Spleen (tissue), 11 donors: ENCODE results near the gene NOLC1. TPM values are rescaled to one million over a fixed set of nuclear protein-coding genes. Genes with fewer than 3 reads are reported as not detected.
"Not testable (repeated sequence)": the region's sequence is repeated elsewhere in the genome, so short reads cannot be mapped to it uniquely, and the experiment has no call there.

Source experiments
- DNase-seq: peaks from one replicate; pipeline ENCODE4 v3.0.0-alpha.2; 2020
- H3K27ac ChIP-seq, 8 donors: fragments of 200-600 bp; sonication (generic) in 7 of 8; 1 replicate in 4 of 8; 2 replicates in 4 of 8; pipeline versions ENCODE4 v1.5.0 to v1.8.0; 2016 to 2021; ENCODE audit warnings: inconsistent platforms in 4 of 8, mild to moderate bottlenecking in 4 of 8, moderate library complexity in 1 of 8
- H3K27me3 ChIP-seq, 7 donors: fragments of 200-600 bp; sonication (generic) in 6 of 7; replicated peaks in 1 of 7; 1 replicate in 4 of 7; 2 replicates in 3 of 7; pipeline versions ENCODE4 v1.5.0 to v1.8.0; 2016 to 2021; ENCODE audit warnings: inconsistent platforms in 3 of 7, mild to moderate bottlenecking in 1 of 7
- H3K36me3 ChIP-seq, 6 donors: fragments of 200-600 bp; sonication (generic) in 5 of 6; 1 replicate in 4 of 6; 2 replicates in 2 of 6; pipeline versions ENCODE4 v1.5.0 to v1.8.0; 2016 to 2021; ENCODE audit warnings: inconsistent platforms in 2 of 6
- H3K4me1 ChIP-seq, 6 donors: fragments of 200-600 bp; sonication (generic) in 5 of 6; 1 replicate in 3 of 6; 2 replicates in 3 of 6; pipeline versions ENCODE4 v1.5.0 to v1.8.0; 2016 to 2021; ENCODE audit warnings: inconsistent platforms in 3 of 6
- H3K4me3 ChIP-seq, 8 donors: fragments of 200-600 bp; sonication (generic) in 7 of 8; 1 replicate in 4 of 8; 2 replicates in 4 of 8; pipeline versions ENCODE4 v1.5.0 to v1.8.0; 2016 to 2021; ENCODE audit warnings: inconsistent platforms in 4 of 8, mild to moderate bottlenecking in 4 of 8, moderate library complexity in 2 of 8
- H3K9me3 ChIP-seq, 8 donors: fragments of 200-600 bp; sonication (generic) in 7 of 8; 1 replicate in 4 of 8; 2 replicates in 4 of 8; pipeline versions ENCODE4 v1.5.0 to v1.8.0; 2016 to 2021; ENCODE audit warnings: inconsistent platforms in 4 of 8
- POLR2A ChIP-seq, 3 donors: fragments of 450-650 bp; IDR thresholded peaks; one replicate each; pipeline ENCODE4 v1.5.1; 2017; ENCODE audit warnings: antibody characterized with exemption in 3 of 3, mild to moderate bottlenecking in 1 of 3
- POLR2AphosphoS5 ChIP-seq, 3 donors: sonication (generic); formaldehyde crosslinking; IDR thresholded peaks; one replicate each; pipeline ENCODE4 v1.5.1; 2017; ENCODE audit warnings: antibody characterized with exemption in 3 of 3
- WGBS, 5 donors: extraction: QIAGEN DNeasy Blood & Tissue Kit in 3 of 5; methylation state at CpG; one replicate each; pipeline versions ENCODE4 v1.1.5 to v1.1.7; 2013 to 2018; 5-methylcytosine and 5-hydroxymethylcytosine counted together
- intact Hi-C: fragments of 100-400 bp; cut with DNase I; formaldehyde crosslinking; loops from one replicate; pipeline ENCODE4 v1.15.0; 2023; ENCODE audit warnings: low total_unique reads
- polyA plus RNA-seq, 3 donors: library from polyadenylated mRNA; stranded (reverse); fragments of 200-250 nt; gene quantifications; one replicate each; pipeline ENCODE4 v1.2.1, GENCODE V29; 2013
- total RNA-seq, 7 donors: library from RNA; depleted of rRNA in 3 of 7; stranded (reverse); fragments of >200 nt in 3 of 7; fragmentation: NEBNext Ultra II Directional in 4 of 7; extraction: Animal tissue kit (Norgen Biotek cat#: 25700) in 4 of 7; gene quantifications; one replicate each; pipeline versions ENCODE4 v1.1.0 to v1.2.1, GENCODE V29; 2016 to 2021
- TF ChIP-seq, protein P1 (sequence below), 11 experiments: fragments of 200-600 bp in 7 of 11; fragments of 450-650 bp in 4 of 11; sonication (generic) in 4 of 11; IDR thresholded peaks in 8 of 11; conservative IDR thresholded peaks in 3 of 11; 1 replicate in 7 of 11; 2 replicates in 4 of 11; pipeline versions ENCODE4 v1.4.0 to v1.8.0; 2016 to 2021; ENCODE audit warnings: antibody characterized with exemption in 11 of 11, inconsistent platforms in 4 of 11, mild to moderate bottlenecking in 1 of 11
- donor health status: healthy with polysubstance abuse.
- donor health status: DM: no; HTN: no; CAD: no; lungs with moderate emphysema.
- donor health status: DM: no; HTN: no; CAD: no.
- donor health status: Bipolar disorder and iron deficiency.
- donor health status: healthy.
- donor health status: DM: no; HTN: no; CAD: no.
- donor health status: DM: yes; HTN: yes; CAD: no.

The NOLC1 gene
- total and polyA plus RNA-seq, 10 donors = 24.6 to 60.0 (median 39.0) TPM

DNA sequence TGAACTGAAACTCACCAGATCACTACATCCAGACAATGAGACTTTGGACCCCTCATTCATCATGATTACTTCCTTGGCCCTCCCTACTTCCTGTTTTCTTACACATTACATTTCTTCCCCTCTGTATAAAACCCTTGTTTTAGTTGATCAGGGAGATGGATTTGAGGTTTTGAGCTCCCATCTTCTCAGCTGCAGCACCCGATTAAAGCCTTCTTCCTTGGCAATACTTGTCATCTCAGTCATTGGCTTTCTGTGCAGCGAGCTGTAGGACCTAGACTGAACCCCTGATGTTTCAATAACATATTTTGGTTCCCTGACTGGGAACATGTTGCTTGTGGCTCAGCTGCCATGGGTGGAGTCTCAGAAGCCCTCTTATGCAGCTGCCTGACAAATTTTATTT lies 33.1 kb downstream of the NOLC1 start:
- WGBS, 5 donors = 61 to 77% (median 69%) methylated on average over 2 of the region's 2 CpGs
- intact Hi-C loops = no loop called here

DNA sequence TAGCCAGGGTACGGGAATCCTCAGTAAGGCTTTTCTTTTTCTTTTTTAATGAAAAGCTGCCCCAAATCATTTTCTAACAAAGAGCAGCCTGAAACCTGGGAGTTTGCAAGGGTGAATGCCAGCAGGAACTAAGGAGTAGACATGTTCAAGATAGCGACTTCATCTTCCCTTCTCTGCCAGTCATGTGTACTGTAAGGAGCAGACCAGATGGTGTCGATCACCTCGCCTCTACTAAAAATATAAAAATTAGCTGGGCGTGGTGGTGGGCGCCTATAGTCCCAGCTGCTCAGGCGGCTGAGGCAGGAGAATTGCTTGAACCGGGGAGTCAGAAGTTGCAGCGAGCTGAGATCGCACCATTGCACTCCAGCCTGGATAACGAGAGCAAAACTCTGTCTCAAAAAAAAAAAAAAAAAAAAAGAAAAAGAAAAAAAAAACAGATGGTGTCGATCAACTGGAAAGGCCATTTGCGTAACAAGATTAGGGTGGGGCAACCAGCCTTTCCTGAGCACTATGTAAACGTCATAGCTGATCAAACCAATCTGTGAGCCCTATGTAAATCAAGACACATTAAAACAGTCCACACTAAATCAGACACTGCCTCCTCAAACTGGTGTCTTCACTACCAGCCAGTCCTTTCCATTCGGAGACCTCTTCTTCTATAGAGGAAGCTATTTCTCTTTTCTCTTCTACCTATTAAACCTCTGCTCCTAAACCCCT lies 33.8 kb downstream of the NOLC1 start:
- WGBS, 5 donors = 68 to 82% (median 77%) methylated on average over 15 of the region's 15 CpGs
- H3K4me3 ChIP-seq = peak overlapping the region in 1 of 8 donors; percentile 25
- intact Hi-C loops = no loop called here
- H3K4me1 ChIP-seq = peaks cover 0 to 21% (median 14%) of the 10 kb centered on the region in 6 donors
- no peaks in the 10 kb centered on the region for H3K36me3 ChIP-seq
- no peak for DNase-seq
- H3K9me3 ChIP-seq = peaks cover 0 to 16% (median 6%) of the 10 kb centered on the region in 8 donors
- no peak for TF ChIP-seq POLR2A (IDR thresholded peaks at IDR 0.05)
- TF ChIP-seq POLR2AphosphoS5 (IDR thresholded peaks at IDR 0.05) = peak in 1 of 3 donors; percentile 24
- H3K27me3 ChIP-seq = no peaks in the 10 kb centered on the region
- peak overlapping the region in 5 of 8 donors; percentile 46 to 72 (median 56) for H3K27ac ChIP-seq

More for the DNA sequence above, 33.1 kb downstream of the NOLC1 start:
- Histone ChIP-seq H3K36me3 (no peaks in the 10 kb centered on the region), H3K27ac (peak overlapping the region in 4 of 8 donors; percentile 46 to 72 (median 56)), H3K27me3 (no peaks in the 10 kb centered on the region), H3K4me1 (peaks cover 0 to 21% (median 14%) of the 10 kb centered on the region in 6 donors), H3K4me3 (no peak overlapping the region), H3K9me3 (peaks cover 0 to 9% (median 3%) of the 10 kb centered on the region in 8 donors)
- no peak for DNase-seq
- TF ChIP-seq POLR2AphosphoS5 (IDR thresholded peaks at IDR 0.05) (no peak), POLR2A (IDR thresholded peaks at IDR 0.05) (no peak)
- TF ChIP-seq, protein P1, sequence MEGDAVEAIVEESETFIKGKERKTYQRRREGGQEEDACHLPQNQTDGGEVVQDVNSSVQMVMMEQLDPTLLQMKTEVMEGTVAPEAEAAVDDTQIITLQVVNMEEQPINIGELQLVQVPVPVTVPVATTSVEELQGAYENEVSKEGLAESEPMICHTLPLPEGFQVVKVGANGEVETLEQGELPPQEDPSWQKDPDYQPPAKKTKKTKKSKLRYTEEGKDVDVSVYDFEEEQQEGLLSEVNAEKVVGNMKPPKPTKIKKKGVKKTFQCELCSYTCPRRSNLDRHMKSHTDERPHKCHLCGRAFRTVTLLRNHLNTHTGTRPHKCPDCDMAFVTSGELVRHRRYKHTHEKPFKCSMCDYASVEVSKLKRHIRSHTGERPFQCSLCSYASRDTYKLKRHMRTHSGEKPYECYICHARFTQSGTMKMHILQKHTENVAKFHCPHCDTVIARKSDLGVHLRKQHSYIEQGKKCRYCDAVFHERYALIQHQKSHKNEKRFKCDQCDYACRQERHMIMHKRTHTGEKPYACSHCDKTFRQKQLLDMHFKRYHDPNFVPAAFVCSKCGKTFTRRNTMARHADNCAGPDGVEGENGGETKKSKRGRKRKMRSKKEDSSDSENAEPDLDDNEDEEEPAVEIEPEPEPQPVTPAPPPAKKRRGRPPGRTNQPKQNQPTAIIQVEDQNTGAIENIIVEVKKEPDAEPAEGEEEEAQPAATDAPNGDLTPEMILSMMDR (IDR thresholded peaks at IDR 0.05 in 8 of 11, conservative IDR thresholded peaks at IDR 0.05 in 3 of 11) = no peak

DNA sequence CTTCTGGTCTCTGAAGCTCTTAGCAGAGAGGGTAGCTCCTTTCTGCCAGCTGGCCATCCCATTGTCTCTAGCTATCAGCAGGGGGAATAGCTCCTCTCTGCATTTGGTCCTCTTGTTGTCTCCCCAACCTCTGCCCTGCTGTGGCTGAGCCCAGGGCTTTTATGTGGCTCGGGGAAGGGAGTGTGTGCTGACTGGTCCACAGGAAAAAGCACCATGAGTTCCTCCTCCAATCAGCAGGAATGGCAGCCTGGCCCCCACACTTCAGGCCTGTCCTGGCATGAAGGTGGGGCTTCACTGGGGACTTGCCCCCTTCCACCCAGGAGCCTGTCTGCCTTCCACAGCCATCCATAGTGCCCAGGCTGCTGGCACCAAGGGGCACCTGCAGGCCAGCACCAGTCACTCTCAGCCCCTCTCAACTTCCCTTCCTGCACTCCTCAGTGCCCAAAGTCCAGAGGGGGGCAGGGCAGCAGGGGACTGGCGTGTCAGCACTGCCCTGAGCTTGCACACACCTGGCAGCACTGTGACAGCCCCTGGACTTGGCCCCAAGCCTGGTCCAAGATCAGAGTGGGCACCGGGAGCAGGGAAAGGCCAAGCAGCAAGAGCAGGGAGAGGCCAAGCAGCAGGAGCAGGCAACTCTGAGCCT lies 36.2 kb downstream of the NOLC1 start:
- TF ChIP-seq, protein P1 (IDR thresholded peaks at IDR 0.05 in 8 of 11, conservative IDR thresholded peaks at IDR 0.05 in 3 of 11) = no peak
- H3K4me1 ChIP-seq = peaks cover 0 to 21% (median 14%) of the 10 kb centered on the region in 6 donors
- H3K27ac ChIP-seq = peak overlapping the region in 6 of 8 donors; percentile 49 to 75 (median 60)
- no peak for DNase-seq
- no peaks in the 10 kb centered on the region for H3K36me3 ChIP-seq
- H3K9me3 ChIP-seq = peaks cover 0 to 31% (median 14%) of the 10 kb centered on the region in 8 donors
- H3K27me3 ChIP-seq = no peaks in the 10 kb centered on the region
- 69 to 81% (median 78%) methylated on average over 3 of the region's 3 CpGs for WGBS, 5 donors
- H3K4me3 ChIP-seq = no peak overlapping the region
- intact Hi-C loops = no loop called here

DNA sequence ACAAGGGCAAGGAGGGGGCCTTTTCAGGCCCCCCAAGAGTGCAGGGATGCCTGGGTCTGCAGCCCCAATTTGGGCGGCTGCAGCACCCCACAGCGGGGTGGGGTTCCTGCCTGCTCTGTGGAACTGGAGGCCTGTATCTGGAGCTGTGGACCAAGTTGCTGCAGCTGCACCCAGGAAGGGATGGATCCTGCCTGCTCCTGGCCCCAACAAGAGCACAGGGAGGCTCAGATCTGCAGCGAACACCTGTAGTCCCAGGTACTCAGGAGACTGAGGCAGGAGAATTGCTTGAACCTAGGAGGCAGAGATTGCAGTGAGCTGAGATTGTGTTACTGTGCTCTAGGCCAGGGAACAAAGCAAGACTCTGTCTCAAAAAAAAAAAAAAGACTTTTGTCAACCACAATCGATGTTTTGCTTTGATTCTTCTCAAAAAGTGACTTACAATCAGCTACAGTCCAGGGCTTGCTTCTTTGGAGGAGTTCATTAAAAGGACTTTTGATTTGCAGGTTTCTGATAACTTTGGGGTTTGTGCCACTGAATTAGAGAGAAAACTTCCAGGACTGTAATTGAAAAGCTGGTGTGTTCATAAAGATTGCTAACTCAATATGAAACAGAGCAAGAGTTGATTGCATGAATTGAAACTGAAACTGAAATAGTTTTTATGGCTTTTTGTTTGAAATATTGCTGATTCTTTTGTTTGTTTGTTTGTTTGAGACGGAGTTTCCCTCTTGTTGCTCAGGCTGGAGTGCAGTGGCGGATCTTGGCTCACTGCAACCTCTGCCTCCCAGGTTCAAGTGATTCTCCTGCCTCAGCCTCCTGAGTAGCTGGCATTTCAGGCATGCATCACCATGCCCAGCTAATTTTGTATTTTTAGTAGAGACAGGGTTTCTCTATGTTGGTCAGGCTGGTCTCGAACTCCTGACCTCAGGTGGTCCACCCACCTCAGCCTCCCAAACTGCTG lies 37.0 kb downstream of the NOLC1 start:
- peaks cover 0 to 21% (median 14%) of the 10 kb centered on the region in 6 donors for H3K4me1 ChIP-seq
- intact Hi-C loops, H3K27me3 ChIP-seq, H3K36me3 ChIP-seq, DNase-seq: not testable (repeated sequence)
- H3K4me3 ChIP-seq = peak overlapping the region in 2 of 8 donors; percentile 2 to 11
- 48 to 76% (median 67%) methylated on average over 5 to 7 of the region's 7 CpGs for WGBS, 5 donors
- H3K27ac ChIP-seq = peak overlapping the region; percentile 41 to 75 (median 60)
- H3K9me3 ChIP-seq = peaks cover 0 to 31% (median 14%) of the 10 kb centered on the region in 8 donors
